ENCODE data around the gene KRT33A.

DNA sequence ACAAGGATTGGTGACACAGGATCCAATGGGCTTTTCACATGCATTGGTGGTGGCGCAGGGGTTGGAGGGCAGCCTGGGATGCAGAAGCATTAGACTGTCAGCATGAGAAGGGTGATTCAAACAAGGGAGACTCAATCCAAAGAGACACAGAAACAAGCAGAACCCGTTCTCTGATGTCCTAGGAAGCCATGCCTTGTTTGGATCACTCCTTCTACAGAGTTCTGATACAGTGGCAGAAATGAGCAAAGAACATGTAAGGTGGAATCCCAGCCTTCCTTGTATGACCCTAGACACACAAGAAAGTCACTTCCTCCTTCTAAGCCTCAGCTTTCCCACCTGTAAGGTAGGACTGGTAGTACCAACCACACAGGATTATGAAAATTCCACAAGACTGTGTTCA is 13.3 kb upstream of the KRT33A start:
- TF ChIP-seq POLR2A (IDR thresholded peaks at IDR 0.05; ENCODE audit: low read depth, low read length) (no peak), PAX5 (IDR thresholded peaks at IDR 0.05; ENCODE audit: insufficient read depth, low read length, severe bottlenecking) (no peak), TAF1 (IDR thresholded peaks at IDR 0.05; ENCODE audit: low read depth, low read length) (no peak)

Data from GM12891 (cell line).